HT1080 (cell line): ENCODE measurements around the gene NR2F1. TPM values are rescaled to one million over a fixed set of nuclear protein-coding genes. Genes with fewer than 3 reads are reported as not detected.

Source experiments
- DNase-seq: peaks from one replicate; pipeline ENCODE4 v3.0.0-alpha.2; 2015; ENCODE audit warnings: low read depth
- total RNA-seq: library from RNA; depleted of rRNA; stranded (reverse); fragments of >200 nt; shearing (Covaris generic); gene quantifications from 2 replicates; pipeline ENCODE4 v1.2.3, GENCODE V29; 2014

The NR2F1 gene
- total RNA-seq, 1 experiment from 2014 or later = 7.2 TPM

DNA sequence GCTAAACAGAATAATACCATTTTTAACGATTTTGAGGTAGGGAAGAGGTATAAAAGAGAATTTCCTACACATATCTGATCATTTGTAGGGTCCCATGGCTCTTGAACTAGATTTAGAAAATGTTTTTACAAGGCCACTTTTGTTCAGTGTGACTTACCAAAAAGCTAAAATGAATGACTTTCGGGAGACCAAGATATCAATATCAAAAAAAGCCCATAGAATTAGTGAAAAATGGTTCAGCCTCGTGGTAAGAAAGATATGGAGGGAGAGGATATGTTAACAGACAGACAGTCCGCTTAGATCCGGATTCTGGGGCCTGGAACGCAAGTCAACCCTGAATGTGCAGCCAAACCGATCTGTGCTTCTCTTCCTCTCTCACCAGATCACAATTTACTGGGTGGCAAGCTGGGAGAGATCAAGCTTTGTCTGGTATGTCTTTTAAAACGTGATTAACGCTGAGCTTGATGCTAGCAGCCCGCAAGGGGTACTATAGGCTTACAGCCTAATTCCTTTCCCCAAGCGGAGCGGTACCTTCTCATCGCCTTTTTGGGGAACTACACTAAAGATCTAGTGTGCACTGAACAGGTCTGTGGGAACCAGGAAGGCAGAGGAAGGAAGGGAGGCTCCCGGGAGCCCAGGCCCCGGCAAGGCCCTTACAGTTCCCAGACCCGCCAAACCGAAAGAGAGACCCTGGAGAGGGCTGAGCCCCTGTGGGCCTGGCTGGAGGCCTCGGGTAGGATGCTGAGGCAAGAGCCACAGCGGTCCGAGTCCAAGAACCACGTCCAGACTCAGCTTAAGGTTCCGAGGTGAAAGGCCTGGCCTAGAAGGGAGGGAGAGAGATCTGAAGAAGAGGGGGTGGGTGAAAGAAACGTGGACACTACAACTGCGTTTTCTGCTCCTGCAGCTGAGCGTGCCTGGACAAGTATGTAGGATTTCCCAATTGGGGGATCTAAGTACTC is 4.9 kb upstream of the NR2F1 start:
- no peak for DNase-seq

- no peak for DNase-seq
These were observed 4.0 kb upstream of the NR2F1 start for GRCh38 chr5:93578813-93579691.

DNA sequence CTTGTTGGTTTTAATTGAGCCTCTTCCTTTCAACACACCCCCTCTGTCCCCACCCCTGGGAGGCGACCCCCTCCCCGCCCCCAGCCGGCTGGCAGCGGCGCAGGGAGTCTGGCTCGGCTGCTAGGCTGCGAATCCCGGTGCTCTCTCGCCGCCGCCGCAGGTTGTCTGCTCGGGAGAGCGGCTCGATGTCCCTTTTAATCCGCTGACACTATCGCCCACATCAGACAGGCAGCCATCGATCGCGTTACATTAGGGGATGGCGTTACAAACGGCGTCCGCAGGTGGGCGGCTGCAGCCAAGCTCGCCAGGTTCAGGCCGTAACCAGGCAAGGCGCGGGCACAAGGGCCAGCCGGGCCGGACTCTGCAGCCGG is 3.3 kb upstream of the NR2F1 start:
- no peak for DNase-seq

GRCh38 chr5:93580063-93580926 is 2.7 kb upstream of the NR2F1 start:
- DNase-seq = peak; percentile 29

- no peak for DNase-seq
These were observed 2.0 kb upstream of the NR2F1 start, which contains the start of gene NR2F1-AS1 for GRCh38 chr5:93580927-93581445. NR2F1-AS1 (minus strand) TSS chr5:93581219.

GRCh38 chr5:93582167-93582462 is 907 bp upstream of the NR2F1 start:
- no peak for DNase-seq

GRCh38 chr5:93583439-93583767 is 381 bp downstream of the NR2F1 start:
- DNase-seq = peak; percentile 13

DNA sequence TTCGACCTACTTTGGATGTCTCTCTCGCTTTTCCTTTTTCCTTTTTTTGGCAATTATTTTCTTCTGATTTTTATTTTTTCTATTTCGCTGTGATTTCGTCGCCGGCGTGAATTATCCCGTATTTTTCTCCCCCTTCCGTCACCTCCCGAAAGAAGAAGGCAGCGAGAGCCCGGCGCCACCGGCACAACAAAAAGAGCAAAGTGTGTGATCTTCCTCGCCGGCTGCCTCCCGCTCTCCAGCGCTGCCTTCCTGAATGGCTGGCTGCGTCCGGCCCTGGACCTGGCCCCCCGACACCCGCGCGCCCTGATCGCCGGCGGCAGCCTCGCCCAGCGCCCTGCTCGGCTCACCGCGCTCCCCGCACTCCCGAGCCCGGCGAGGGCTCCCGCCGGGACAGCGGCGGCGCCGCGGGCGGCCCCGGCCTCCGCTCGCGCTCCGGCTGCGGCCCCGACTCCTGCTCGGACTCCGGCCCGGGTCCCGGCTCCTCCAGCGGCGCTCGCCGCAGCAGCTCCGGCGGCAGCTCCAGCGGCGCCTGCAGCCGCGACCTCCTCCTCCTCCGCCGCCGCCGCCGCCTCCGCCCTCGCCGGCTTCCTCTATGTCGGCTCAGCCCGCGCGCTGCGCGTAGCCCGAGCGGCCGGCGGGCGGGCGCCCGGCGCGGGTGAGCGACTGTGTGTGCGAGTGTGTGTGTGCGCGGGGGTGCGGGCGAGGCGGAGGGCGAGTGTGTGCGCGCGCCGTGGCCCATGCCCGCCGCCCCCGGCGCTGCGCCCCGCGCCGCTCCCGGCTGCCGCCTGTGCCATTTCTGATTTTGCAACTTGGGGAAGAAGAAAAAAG is 960 bp downstream of the NR2F1 start:
- peak; percentile 32 for DNase-seq

DNA sequence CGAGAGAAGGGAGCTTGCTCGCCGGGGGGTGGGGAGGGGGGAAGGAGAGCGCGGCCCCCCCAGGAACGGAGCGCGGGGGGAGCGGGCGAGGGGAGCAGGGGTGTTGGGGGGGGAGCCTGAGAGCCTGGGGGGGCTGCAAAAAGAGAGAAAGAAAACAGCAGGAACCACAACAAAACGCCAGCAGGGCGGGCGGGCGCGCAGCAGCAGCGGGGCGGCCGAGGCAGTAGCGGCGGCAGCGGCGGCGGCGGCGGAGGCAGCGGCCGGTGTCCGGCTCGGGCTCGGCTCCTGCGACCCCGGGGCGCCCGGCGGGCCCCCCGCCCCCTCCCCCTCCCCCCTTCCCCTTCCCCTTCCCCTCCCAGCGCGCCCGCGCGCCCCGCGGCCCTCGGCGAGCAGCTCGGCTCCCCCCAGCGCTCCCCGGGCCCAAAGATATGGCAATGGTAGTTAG is 1.6 kb downstream of the NR2F1 start:
- DNase-seq = no peak

DNA sequence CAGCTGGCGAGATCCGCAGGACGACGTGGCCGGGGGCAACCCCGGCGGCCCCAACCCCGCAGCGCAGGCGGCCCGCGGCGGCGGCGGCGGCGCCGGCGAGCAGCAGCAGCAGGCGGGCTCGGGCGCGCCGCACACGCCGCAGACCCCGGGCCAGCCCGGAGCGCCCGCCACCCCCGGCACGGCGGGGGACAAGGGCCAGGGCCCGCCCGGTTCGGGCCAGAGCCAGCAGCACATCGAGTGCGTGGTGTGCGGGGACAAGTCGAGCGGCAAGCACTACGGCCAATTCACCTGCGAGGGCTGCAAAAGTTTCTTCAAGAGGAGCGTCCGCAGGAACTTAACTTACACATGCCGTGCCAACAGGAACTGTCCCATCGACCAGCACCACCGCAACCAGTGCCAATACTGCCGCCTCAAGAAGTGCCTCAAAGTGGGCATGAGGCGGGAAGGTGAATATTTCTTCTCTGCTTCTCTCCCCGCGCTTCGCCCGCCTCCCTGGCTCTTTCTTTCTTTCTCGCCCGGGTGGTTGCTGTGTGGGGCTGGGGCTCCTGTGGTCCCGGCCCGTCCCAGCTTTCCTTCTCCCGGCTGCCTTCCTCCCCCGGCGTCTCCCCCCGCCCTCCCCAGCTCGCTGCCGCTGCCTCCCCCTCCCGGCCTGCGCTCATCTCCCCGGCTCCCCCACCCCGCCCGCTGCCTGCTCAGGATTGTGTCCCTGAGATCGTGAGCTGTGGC is 2.2 kb downstream of the NR2F1 start:
- DNase-seq = peak; percentile 33

GRCh38 chr5:93585767-93586385 is 2.9 kb downstream of the NR2F1 start:
- no peak for DNase-seq

DNA sequence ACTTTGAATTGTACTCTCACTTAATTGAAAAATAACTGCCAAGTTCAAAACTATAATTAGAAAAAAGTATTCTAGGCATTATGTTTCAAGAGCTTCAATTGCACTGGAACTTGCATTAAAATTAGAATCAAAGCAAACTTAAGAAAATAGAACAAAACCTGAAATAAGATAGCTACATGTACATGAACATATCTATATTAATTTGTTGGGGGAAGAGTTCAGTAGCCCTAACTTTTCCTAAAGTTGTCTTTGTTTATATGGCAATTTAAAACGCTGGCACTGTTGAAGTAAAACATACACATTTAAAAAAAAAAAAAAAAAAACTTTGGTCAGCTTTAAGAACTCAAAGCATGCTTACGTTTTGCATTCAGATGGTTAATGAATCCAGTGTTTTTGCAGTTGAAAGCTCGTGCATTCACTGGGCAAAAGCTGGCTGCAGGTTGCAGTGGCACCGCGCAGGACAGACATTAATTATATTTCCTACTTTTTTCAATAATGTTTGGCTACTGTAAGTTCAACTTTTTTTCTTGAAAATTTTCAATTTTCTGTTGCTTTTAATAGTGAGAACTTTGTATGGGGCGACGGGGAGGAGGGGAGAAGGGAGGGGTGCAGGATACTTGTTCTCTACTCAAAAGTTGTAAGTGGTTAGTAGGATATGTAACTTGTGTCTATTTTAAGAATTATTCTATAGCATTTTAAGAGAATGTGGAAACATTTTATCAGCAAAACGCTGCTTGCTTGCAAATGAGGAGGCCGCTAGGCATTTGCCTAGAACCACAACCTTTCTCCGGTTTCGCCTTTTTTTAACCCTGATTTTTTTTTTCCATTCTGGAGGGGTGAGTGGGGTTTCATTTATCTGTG is 3.9 kb downstream of the NR2F1 start:
- DNase-seq = no peak

GRCh38 chr5:93587597-93588351 is 4.8 kb downstream of the NR2F1 start:
- no peak for DNase-seq

GRCh38 chr5:93588352-93589151 is 5.5 kb downstream of the NR2F1 start:
- no peak for DNase-seq

DNA sequence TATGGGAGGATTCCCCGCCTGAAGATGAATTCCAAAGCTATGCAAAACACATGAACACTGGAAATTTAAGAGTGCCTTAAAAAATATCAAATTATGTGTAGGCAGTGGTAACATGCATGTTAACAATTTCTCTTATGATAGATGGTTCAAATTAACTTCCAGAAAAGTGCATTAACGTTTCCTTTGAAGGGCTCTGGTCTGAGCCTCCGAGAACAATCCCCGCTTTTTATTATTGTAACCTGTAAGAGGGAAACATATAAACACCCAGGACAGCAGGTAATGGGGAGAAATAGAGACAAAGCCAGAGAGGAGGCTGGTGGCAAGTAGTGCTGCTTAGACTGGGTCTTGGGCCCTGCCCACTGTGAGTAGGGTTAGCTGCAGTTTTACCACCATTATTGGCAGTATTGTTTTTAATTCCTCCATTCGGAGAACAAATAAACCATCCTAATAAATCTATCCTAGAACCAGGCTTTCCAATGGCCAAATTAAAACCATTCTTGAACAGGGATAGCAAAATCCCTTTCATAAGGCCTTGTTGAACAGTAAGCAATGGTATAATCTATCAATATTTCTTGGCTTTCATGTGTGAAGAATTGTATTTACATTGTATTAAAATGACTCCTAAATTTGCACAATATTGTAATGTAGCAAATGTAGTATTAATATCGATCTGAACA is 6.3 kb downstream of the NR2F1 start:
- DNase-seq = no peak

DNA sequence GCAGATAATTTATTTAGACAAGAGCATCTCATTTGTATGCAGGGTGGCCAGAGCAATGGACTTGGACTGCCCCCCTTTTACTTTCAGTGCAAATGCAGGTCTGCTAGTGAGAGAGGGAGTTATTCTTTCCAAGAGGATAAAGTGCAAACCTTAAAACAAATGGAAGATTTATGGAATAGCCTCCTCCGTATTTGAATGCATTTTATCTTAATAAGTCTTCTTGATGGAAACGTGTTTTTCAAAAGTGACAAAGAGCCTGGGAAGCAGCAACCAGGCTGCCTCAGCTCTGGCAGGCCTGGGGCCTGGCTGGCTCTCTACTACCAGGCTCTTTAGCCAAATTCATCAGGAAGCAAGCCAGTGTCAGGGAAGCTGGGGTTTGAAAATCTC is 6.8 kb downstream of the NR2F1 start:
- DNase-seq = no peak
